H1 (cell line): ENCODE measurements around the gene TPPP. TPM values are rescaled to one million over a fixed set of nuclear protein-coding genes. Genes with fewer than 3 reads are reported as not detected.

Source experiments
- POLR2AphosphoS5 ChIP-seq: IDR thresholded peaks from 2 replicates; pipeline ENCODE4 v1.6.1; 2011; ENCODE audit warnings: low read depth, low read length
- polyA plus RNA-seq, 7 experiments: library from polyadenylated mRNA; depleted of rRNA in 3 of 7; stranded (reverse) in 5 of 7; unstranded in 2 of 7; fragments of >200 nt in 5 of 7; fragments of 200-250 nt in 2 of 7; gene quantifications; 1 replicate in 5 of 7; 2 replicates in 1 of 7; 4 replicates in 1 of 7; pipeline versions ENCODE4 v1.2.1 to v1.2.3, GENCODE V29; 2011 to 2013; ENCODE audit warnings: missing spikeins in 2 of 7, mixed read lengths in 2 of 7
- total RNA-seq: library from RNA; stranded (reverse); fragmentation: NEBNext Ultra II Directional; extraction: Animal tissue kit (Norgen Biotek cat#: 25700); gene quantifications from 2 replicates; pipeline ENCODE4 v1.2.1, GENCODE V29; 2021
- TF ChIP-seq, protein P1 (sequence below): fragments of 300-600 bp; sonication (generic); IDR thresholded peaks from 2 replicates; pipeline ENCODE4 v1.7.1; 2012; ENCODE audit warnings: low read length, moderate library complexity, mild to moderate bottlenecking, inconsistent platforms; ENCODE audit not compliant: insufficient replicate concordance

The TPPP gene
- total and polyA plus RNA-seq, 2 of the 8 experiments (the other 6 are each of a cell fraction or from before 2014, with no cell fraction given), result 0.36 to 0.93 TPM

DNA sequence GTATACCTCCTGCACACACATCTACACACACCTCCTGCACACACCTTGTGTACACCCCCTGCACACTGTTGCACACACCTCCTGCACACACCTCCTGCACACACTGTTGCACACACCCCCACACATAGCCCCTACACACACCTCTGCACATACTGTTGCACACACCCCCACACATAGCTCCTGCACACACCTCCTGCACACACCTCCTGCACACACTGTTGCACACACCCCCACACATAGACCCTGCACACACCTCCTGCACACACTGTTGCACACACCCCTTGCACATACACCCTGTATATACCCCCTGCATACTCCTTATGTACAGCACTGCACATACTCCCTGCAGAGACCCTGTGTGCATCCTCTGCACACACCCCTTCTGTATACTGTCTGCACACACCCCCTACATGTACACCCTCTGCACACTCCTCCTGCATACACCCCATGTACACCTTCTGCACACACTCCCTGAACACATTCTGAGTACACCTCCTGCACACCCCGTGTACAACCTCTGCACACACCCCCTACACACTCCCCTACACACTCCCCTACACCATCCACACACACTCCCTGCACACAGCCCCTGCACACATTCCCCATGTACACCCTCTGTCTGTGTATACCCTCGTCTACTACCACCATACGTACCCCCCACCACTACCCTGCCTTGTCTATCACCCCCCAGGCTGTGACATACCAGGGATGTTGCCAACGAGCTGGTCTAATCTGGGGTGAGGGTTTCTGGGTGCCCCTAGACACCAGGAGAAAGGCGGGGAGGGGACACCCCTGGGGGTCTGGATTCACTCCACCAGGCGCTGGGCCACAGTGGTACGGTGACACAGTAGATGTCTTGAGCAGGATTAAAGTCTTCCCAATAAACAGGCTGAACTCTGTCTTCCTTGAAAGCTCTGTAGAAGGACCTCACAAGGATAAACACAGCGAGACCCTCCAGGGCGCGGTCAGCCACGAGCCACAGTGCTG, 82.1 kb downstream of the TPPP start (continued):
- TF ChIP-seq, protein P1, sequence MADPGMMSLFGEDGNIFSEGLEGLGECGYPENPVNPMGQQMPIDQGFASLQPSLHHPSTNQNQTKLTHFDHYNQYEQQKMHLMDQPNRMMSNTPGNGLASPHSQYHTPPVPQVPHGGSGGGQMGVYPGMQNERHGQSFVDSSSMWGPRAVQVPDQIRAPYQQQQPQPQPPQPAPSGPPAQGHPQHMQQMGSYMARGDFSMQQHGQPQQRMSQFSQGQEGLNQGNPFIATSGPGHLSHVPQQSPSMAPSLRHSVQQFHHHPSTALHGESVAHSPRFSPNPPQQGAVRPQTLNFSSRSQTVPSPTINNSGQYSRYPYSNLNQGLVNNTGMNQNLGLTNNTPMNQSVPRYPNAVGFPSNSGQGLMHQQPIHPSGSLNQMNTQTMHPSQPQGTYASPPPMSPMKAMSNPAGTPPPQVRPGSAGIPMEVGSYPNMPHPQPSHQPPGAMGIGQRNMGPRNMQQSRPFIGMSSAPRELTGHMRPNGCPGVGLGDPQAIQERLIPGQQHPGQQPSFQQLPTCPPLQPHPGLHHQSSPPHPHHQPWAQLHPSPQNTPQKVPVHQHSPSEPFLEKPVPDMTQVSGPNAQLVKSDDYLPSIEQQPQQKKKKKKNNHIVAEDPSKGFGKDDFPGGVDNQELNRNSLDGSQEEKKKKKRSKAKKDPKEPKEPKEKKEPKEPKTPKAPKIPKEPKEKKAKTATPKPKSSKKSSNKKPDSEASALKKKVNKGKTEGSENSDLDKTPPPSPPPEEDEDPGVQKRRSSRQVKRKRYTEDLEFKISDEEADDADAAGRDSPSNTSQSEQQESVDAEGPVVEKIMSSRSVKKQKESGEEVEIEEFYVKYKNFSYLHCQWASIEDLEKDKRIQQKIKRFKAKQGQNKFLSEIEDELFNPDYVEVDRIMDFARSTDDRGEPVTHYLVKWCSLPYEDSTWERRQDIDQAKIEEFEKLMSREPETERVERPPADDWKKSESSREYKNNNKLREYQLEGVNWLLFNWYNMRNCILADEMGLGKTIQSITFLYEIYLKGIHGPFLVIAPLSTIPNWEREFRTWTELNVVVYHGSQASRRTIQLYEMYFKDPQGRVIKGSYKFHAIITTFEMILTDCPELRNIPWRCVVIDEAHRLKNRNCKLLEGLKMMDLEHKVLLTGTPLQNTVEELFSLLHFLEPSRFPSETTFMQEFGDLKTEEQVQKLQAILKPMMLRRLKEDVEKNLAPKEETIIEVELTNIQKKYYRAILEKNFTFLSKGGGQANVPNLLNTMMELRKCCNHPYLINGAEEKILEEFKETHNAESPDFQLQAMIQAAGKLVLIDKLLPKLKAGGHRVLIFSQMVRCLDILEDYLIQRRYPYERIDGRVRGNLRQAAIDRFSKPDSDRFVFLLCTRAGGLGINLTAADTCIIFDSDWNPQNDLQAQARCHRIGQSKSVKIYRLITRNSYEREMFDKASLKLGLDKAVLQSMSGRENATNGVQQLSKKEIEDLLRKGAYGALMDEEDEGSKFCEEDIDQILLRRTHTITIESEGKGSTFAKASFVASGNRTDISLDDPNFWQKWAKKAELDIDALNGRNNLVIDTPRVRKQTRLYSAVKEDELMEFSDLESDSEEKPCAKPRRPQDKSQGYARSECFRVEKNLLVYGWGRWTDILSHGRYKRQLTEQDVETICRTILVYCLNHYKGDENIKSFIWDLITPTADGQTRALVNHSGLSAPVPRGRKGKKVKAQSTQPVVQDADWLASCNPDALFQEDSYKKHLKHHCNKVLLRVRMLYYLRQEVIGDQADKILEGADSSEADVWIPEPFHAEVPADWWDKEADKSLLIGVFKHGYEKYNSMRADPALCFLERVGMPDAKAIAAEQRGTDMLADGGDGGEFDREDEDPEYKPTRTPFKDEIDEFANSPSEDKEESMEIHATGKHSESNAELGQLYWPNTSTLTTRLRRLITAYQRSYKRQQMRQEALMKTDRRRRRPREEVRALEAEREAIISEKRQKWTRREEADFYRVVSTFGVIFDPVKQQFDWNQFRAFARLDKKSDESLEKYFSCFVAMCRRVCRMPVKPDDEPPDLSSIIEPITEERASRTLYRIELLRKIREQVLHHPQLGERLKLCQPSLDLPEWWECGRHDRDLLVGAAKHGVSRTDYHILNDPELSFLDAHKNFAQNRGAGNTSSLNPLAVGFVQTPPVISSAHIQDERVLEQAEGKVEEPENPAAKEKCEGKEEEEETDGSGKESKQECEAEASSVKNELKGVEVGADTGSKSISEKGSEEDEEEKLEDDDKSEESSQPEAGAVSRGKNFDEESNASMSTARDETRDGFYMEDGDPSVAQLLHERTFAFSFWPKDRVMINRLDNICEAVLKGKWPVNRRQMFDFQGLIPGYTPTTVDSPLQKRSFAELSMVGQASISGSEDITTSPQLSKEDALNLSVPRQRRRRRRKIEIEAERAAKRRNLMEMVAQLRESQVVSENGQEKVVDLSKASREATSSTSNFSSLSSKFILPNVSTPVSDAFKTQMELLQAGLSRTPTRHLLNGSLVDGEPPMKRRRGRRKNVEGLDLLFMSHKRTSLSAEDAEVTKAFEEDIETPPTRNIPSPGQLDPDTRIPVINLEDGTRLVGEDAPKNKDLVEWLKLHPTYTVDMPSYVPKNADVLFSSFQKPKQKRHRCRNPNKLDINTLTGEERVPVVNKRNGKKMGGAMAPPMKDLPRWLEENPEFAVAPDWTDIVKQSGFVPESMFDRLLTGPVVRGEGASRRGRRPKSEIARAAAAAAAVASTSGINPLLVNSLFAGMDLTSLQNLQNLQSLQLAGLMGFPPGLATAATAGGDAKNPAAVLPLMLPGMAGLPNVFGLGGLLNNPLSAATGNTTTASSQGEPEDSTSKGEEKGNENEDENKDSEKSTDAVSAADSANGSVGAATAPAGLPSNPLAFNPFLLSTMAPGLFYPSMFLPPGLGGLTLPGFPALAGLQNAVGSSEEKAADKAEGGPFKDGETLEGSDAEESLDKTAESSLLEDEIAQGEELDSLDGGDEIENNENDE, result no peak
- TF ChIP-seq POLR2AphosphoS5, result no peak
